Measurements from ENCODE around the gene SAMD15. TPM values are rescaled to one million over a fixed set of nuclear protein-coding genes. Genes with fewer than 3 reads are reported as not detected.
A peak's percentile ranks its signal among the peaks of the same experiment; 100 is the strongest.

SAMD15 gene
- total and polyA plus RNA-seq, 7 experiments from 2014 or later = 0.27 to 0.46 (median 0.42) TPM; not detected in 4

GRCh38 chr14:77390188-77390587, 13.0 kb downstream of the SAMD15 start:
- ATAC-seq = no peak
- intact Hi-C loops (cut with micrococcal nuclease) = no loop called here
- POLR2A ChIA-PET = no interaction called here
- Mint-ChIP-seq H3K4me3 (no peak overlapping the region), H3K9me3 (no peaks in the 10 kb centered on the region), H3K27me3 (no peaks in the 10 kb centered on the region), H3K36me3 (no peaks in the 10 kb centered on the region), H3K27ac (no peak overlapping the region), H3K4me1 (no peaks in the 10 kb centered on the region)
- Histone ChIP-seq H3K4me3 (ENCODE audit: low read length) (no peak overlapping the region), H3K4me1 (ENCODE audit: control insufficient read depth in 2 of 2, insufficient read depth in 2 of 2, low read length in 2 of 2) (no peaks in the 10 kb centered on the region), H3K27me3 (ENCODE audit: control insufficient read depth in 2 of 2, insufficient read depth in 2 of 2, low read length in 2 of 2) (no peaks in the 10 kb centered on the region), H3K36me3 (ENCODE audit: control insufficient read depth in 2 of 3, insufficient read depth in 3 of 3, low read length in 3 of 3) (no peaks in the 10 kb centered on the region), H3K9me3 (ENCODE audit: control insufficient read depth in 2 of 3, low read length in 3 of 3) (no peaks in the 10 kb centered on the region), H3K27ac (ENCODE audit: low read depth, low read length) (no peak overlapping the region)
- no peak for DNase-seq
- CTCF ChIA-PET = no interaction called here

DNA sequence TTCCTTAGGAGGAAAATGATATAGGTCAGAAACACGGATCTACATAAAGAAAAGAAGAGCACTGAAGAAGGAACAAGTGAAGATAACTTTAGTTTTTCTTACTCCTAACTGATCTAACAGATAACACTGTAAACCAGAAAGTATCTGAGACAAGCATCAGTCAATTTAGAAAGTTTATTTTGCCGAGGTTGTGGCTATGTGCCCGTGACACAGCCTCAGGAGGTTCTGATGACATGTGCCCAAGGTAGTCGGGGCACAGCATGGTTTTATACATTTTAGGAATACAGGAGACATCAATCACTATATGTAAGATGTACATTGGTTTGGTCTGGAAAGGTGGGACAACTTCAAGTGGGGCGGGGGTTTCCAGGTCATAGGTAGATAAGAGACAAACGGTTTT, 23.0 kb downstream of the SAMD15 start:
- H3K9me3 Mint-ChIP-seq = peaks cover 0 to 5% (median 0%) of the 10 kb centered on the region in 11 donors
- Histone ChIP-seq H3K4me1 (ENCODE audit: control insufficient read depth in 2 of 2, insufficient read depth in 2 of 2, low read length in 2 of 2) (no peaks in the 10 kb centered on the region), H3K27me3 (ENCODE audit: control insufficient read depth in 2 of 2, insufficient read depth in 2 of 2, low read length in 2 of 2) (no peaks in the 10 kb centered on the region), H3K36me3 (ENCODE audit: control insufficient read depth in 2 of 3, insufficient read depth in 3 of 3, low read length in 3 of 3) (no peaks in the 10 kb centered on the region), H3K4me3 (ENCODE audit: low read length) (no peak overlapping the region), H3K9me3 (ENCODE audit: control insufficient read depth in 2 of 3, low read length in 3 of 3) (no peaks in the 10 kb centered on the region), H3K27ac (ENCODE audit: low read depth, low read length) (no peak overlapping the region)
- H3K4me3 Mint-ChIP-seq = no peak overlapping the region
- ChIA-PET CTCF (no interaction called here), POLR2A (no interaction called here)
- DNase-seq (no peak), ATAC-seq (no peak)
- peaks cover 0 to 1% (median 0%) of the 10 kb centered on the region in 7 donors for H3K4me1 Mint-ChIP-seq
- peaks cover 0 to 2% (median 0%) of the 10 kb centered on the region in 5 donors for H3K27me3 Mint-ChIP-seq
- peaks cover 0 to 13% (median 0%) of the 10 kb centered on the region in 5 donors for H3K36me3 Mint-ChIP-seq
- intact Hi-C loops (cut with micrococcal nuclease) = no loop called here
- no peak overlapping the region for H3K27ac Mint-ChIP-seq

DNA sequence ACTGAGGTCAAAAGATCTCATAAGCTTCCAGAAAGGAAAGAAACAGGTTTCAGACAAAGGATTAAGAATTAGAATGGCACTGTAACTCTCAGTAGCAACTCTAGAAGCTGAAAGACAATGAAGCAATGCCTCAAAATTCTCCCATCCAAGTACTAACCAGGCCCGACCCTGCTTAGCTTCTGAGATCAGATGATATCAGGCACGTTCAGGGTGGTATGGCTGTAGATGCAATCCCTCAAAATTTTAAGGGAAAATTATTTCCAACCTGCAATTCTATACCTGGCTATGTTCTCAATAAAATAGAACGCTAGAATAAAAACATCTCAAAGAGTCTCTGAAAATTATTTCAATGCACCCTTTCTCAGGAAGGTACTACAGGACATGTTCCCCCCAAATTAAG, 26.6 kb downstream of the SAMD15 start:
- CTCF ChIA-PET = no interaction called here
- H3K9me3 ChIP-seq (ENCODE audit: control insufficient read depth in 2 of 3, low read length in 3 of 3) = no peaks in the 10 kb centered on the region
- H3K4me3 ChIP-seq (ENCODE audit: low read length) = no peak overlapping the region
- POLR2A ChIA-PET = no interaction called here
- H3K4me1 ChIP-seq (ENCODE audit: control insufficient read depth in 2 of 2, insufficient read depth in 2 of 2, low read length in 2 of 2) = no peaks in the 10 kb centered on the region
- peaks cover 0 to 2% (median 0%) of the 10 kb centered on the region in 11 donors for H3K9me3 Mint-ChIP-seq
- intact Hi-C loops (cut with micrococcal nuclease) = no loop called here
- peaks cover 12 to 21% (median 18%) of the 10 kb centered on the region in 7 donors for H3K4me1 Mint-ChIP-seq
- peaks cover 0 to 2% (median 0%) of the 10 kb centered on the region in 5 donors for H3K27me3 Mint-ChIP-seq
- no peaks in the 10 kb centered on the region for H3K36me3 ChIP-seq (ENCODE audit: control insufficient read depth in 2 of 3, insufficient read depth in 3 of 3, low read length in 3 of 3)
- no peaks in the 10 kb centered on the region for H3K27me3 ChIP-seq (ENCODE audit: control insufficient read depth in 2 of 2, insufficient read depth in 2 of 2, low read length in 2 of 2)
- DNase-seq (no peak), ATAC-seq (no peak)
- H3K4me3 Mint-ChIP-seq = no peak overlapping the region
- peaks cover 0 to 13% (median 0%) of the 10 kb centered on the region in 5 donors for H3K36me3 Mint-ChIP-seq
- H3K27ac ChIP-seq (ENCODE audit: low read depth, low read length) = no peak overlapping the region
- no peak overlapping the region for H3K27ac Mint-ChIP-seq

- Histone ChIP-seq H3K27me3 (ENCODE audit: control insufficient read depth in 2 of 2, insufficient read depth in 2 of 2, low read length in 2 of 2) (no peaks in the 10 kb centered on the region), H3K9me3 (ENCODE audit: control insufficient read depth in 2 of 3, low read length in 3 of 3) (no peaks in the 10 kb centered on the region), H3K36me3 (ENCODE audit: control insufficient read depth in 2 of 3, insufficient read depth in 3 of 3, low read length in 3 of 3) (no peaks in the 10 kb centered on the region), H3K4me1 (ENCODE audit: control insufficient read depth in 2 of 2, insufficient read depth in 2 of 2, low read length in 2 of 2) (no peaks in the 10 kb centered on the region), H3K27ac (ENCODE audit: low read depth, low read length) (no peak overlapping the region), H3K4me3 (ENCODE audit: low read length) (no peak overlapping the region)
- DNase-seq (no peak), ATAC-seq (no peak)
- no peak overlapping the region for H3K27ac Mint-ChIP-seq
- H3K36me3 Mint-ChIP-seq = peaks cover 0 to 6% (median 0%) of the 10 kb centered on the region in 5 donors
- ChIA-PET CTCF (no interaction called here), POLR2A (no interaction called here)
- H3K4me1 Mint-ChIP-seq = peaks cover 11 to 25% (median 18%) of the 10 kb centered on the region in 7 donors
- H3K4me3 Mint-ChIP-seq = no peak overlapping the region
- H3K9me3 Mint-ChIP-seq = no peaks in the 10 kb centered on the region
- intact Hi-C loops (cut with micrococcal nuclease) = no loop called here
- H3K27me3 Mint-ChIP-seq = no peaks in the 10 kb centered on the region
Measured at GRCh38 chr14:77406086-77406485, 28.9 kb downstream of the SAMD15 start.

- Histone ChIP-seq H3K9me3 (ENCODE audit: control insufficient read depth in 2 of 3, low read length in 3 of 3) (no peaks in the 10 kb centered on the region), H3K4me1 (ENCODE audit: control insufficient read depth in 2 of 2, insufficient read depth in 2 of 2, low read length in 2 of 2) (no peaks in the 10 kb centered on the region), H3K36me3 (ENCODE audit: control insufficient read depth in 2 of 3, insufficient read depth in 3 of 3, low read length in 3 of 3) (no peaks in the 10 kb centered on the region), H3K27ac (ENCODE audit: low read depth, low read length) (no peak overlapping the region), H3K4me3 (ENCODE audit: low read length) (no peak overlapping the region), H3K27me3 (ENCODE audit: control insufficient read depth in 2 of 2, insufficient read depth in 2 of 2, low read length in 2 of 2) (no peaks in the 10 kb centered on the region)
- peak overlapping the region in 4 of 9 donors; percentile 26 to 57 (median 42) for H3K27ac Mint-ChIP-seq
- no peaks in the 10 kb centered on the region for H3K27me3 Mint-ChIP-seq
- H3K36me3 Mint-ChIP-seq = peaks cover 0 to 6% (median 0%) of the 10 kb centered on the region in 5 donors
- peak overlapping the region in 5 of 10 donors; percentile 1 to 53 (median 30) for H3K4me3 Mint-ChIP-seq
- peaks cover 11 to 25% (median 18%) of the 10 kb centered on the region in 7 donors for H3K4me1 Mint-ChIP-seq
- ATAC-seq (peak; percentile 45), DNase-seq (no peak)
- H3K9me3 Mint-ChIP-seq = no peaks in the 10 kb centered on the region
- intact Hi-C loops (cut with micrococcal nuclease) = no loop called here
- CTCF ChIA-PET = no interaction called here
- POLR2A ChIA-PET = interaction anchor here (0.6 kb wide), 1 partner anchor 50 kb away, joined by 3 read pairs; no protein-coding TSS in a partner anchor
Measured at GRCh38 chr14:77406718-77407117, 29.5 kb downstream of the SAMD15 start.

GRCh38 chr14:77407158-77407557, 30.0 kb downstream of the SAMD15 start:
- intact Hi-C loops (cut with micrococcal nuclease) = no loop called here
- Mint-ChIP-seq H3K9me3 (no peaks in the 10 kb centered on the region), H3K27ac (peak overlapping the region in 4 of 9 donors; percentile 18 to 57 (median 40)), H3K4me1 (peaks cover 11 to 25% (median 18%) of the 10 kb centered on the region in 7 donors), H3K36me3 (peaks cover 0 to 6% (median 0%) of the 10 kb centered on the region in 5 donors), H3K4me3 (peak overlapping the region in 7 of 10 donors; percentile 2 to 53 (median 26)), H3K27me3 (no peaks in the 10 kb centered on the region)
- ATAC-seq (peak; percentile 73), DNase-seq (no peak)
- POLR2A ChIA-PET = interaction anchor here (0.6 kb wide), 1 partner anchor 50 kb away, joined by 3 read pairs; no protein-coding TSS in a partner anchor
- H3K9me3 ChIP-seq (ENCODE audit: control insufficient read depth in 2 of 3, low read length in 3 of 3) = no peaks in the 10 kb centered on the region
- no peaks in the 10 kb centered on the region for H3K27me3 ChIP-seq (ENCODE audit: control insufficient read depth in 2 of 2, insufficient read depth in 2 of 2, low read length in 2 of 2)
- no peaks in the 10 kb centered on the region for H3K36me3 ChIP-seq (ENCODE audit: control insufficient read depth in 2 of 3, insufficient read depth in 3 of 3, low read length in 3 of 3)
- H3K4me3 ChIP-seq (ENCODE audit: low read length) = no peak overlapping the region
- H3K27ac ChIP-seq (ENCODE audit: low read depth, low read length) = no peak overlapping the region
- no peaks in the 10 kb centered on the region for H3K4me1 ChIP-seq (ENCODE audit: control insufficient read depth in 2 of 2, insufficient read depth in 2 of 2, low read length in 2 of 2)
- CTCF ChIA-PET = no interaction called here

- no peak for ATAC-seq
- CTCF ChIA-PET = no interaction called here
- Mint-ChIP-seq H3K9me3 (no peaks in the 10 kb centered on the region), H3K4me3 (no peak overlapping the region), H3K4me1 (peaks cover 11 to 25% (median 18%) of the 10 kb centered on the region in 7 donors), H3K27me3 (no peaks in the 10 kb centered on the region), H3K36me3 (peaks cover 0 to 5% (median 0%) of the 10 kb centered on the region in 5 donors), H3K27ac (peak overlapping the region in 1 of 9 donors; percentile 21)
- POLR2A ChIA-PET = no interaction called here
- H3K9me3 ChIP-seq (ENCODE audit: control insufficient read depth in 2 of 3, low read length in 3 of 3) = no peaks in the 10 kb centered on the region
- H3K36me3 ChIP-seq (ENCODE audit: control insufficient read depth in 2 of 3, insufficient read depth in 3 of 3, low read length in 3 of 3) = no peaks in the 10 kb centered on the region
- no peaks in the 10 kb centered on the region for H3K4me1 ChIP-seq (ENCODE audit: control insufficient read depth in 2 of 2, insufficient read depth in 2 of 2, low read length in 2 of 2)
- intact Hi-C loops (cut with micrococcal nuclease) = no loop called here
- DNase-seq = no peak
- H3K27me3 ChIP-seq (ENCODE audit: control insufficient read depth in 2 of 2, insufficient read depth in 2 of 2, low read length in 2 of 2) = no peaks in the 10 kb centered on the region
- H3K27ac ChIP-seq (ENCODE audit: low read depth, low read length) = no peak overlapping the region
- no peak overlapping the region for H3K4me3 ChIP-seq (ENCODE audit: low read length)
Measured at GRCh38 chr14:77409131-77409533, 32.0 kb downstream of the SAMD15 start.
